ENCODE data around the gene AUTS2. TPM values are rescaled to one million over a fixed set of nuclear protein-coding genes. Genes with fewer than 3 reads are reported as not detected.

AUTS2 gene
- total RNA-seq, 4 donors from 2014 or later, result 14.9 to 27.2 (median 17.5) TPM

- no peak overlapping the region for H3K27ac ChIP-seq
- H3K27me3 ChIP-seq, result no peaks in the 10 kb centered on the region
- H3K36me3 ChIP-seq, result no peaks in the 10 kb centered on the region
- DNase-seq, result no peak
- H3K4me1 ChIP-seq, result peaks cover 9 to 10% of the 10 kb centered on the region in 2 donors
- WGBS, 2 donors, result 93 to 98% methylated on average over 1 of the region's 1 CpG
- intact Hi-C loops (cut with DNase I), result no loop called here
- no peak overlapping the region for H3K4me3 ChIP-seq (replicated peaks in 1 of 3)
- no peak for TF ChIP-seq POLR2A (IDR thresholded peaks at IDR 0.05)
- no peak for TF ChIP-seq CTCF (IDR thresholded peaks at IDR 0.05)
- no peaks in the 10 kb centered on the region for H3K9me3 ChIP-seq
These were observed 773.4 kb downstream of the AUTS2 start for GRCh38 chr7:70371652-70372051.

- 83 to 90% methylated on average over 6 of the region's 6 CpGs for WGBS, 2 donors
- no peak for DNase-seq
- Histone ChIP-seq H3K9me3 (no peaks in the 10 kb centered on the region), H3K4me1 (peaks cover 9 to 10% of the 10 kb centered on the region in 2 donors), H3K27ac (no peak overlapping the region), H3K36me3 (no peaks in the 10 kb centered on the region), H3K27me3 (no peaks in the 10 kb centered on the region), H3K4me3 (replicated peaks in 1 of 3) (no peak overlapping the region)
- TF ChIP-seq POLR2A (IDR thresholded peaks at IDR 0.05) (no peak), CTCF (IDR thresholded peaks at IDR 0.05) (no peak)
- intact Hi-C loops (cut with DNase I), result no loop called here
These were observed 774.7 kb downstream of the AUTS2 start for GRCh38 chr7:70372768-70373515.

GRCh38 chr7:70374772-70375533 lies 776.7 kb downstream of the AUTS2 start:
- no peak overlapping the region for H3K27ac ChIP-seq
- no peaks in the 10 kb centered on the region for H3K27me3 ChIP-seq
- 80 to 90% methylated on average over 6 of the region's 6 CpGs for WGBS, 2 donors
- no peak overlapping the region for H3K4me3 ChIP-seq (replicated peaks in 1 of 3)
- intact Hi-C loops (cut with DNase I), result no loop called here
- no peaks in the 10 kb centered on the region for H3K9me3 ChIP-seq
- H3K4me1 ChIP-seq, result peaks cover 9 to 10% of the 10 kb centered on the region in 2 donors
- TF ChIP-seq POLR2A (IDR thresholded peaks at IDR 0.05), result no peak
- TF ChIP-seq CTCF (IDR thresholded peaks at IDR 0.05), result no peak
- H3K36me3 ChIP-seq, result no peaks in the 10 kb centered on the region
- no peak for DNase-seq

- Histone ChIP-seq H3K27me3 (no peaks in the 10 kb centered on the region), H3K9me3 (no peaks in the 10 kb centered on the region), H3K4me1 (peaks cover 9 to 10% of the 10 kb centered on the region in 2 donors), H3K4me3 (replicated peaks in 1 of 3) (no peak overlapping the region), H3K36me3 (no peaks in the 10 kb centered on the region), H3K27ac (no peak overlapping the region)
- intact Hi-C loops (cut with DNase I), result no loop called here
- no peak for DNase-seq
- 79 to 83% methylated on average over 4 of the region's 4 CpGs for WGBS, 2 donors
- TF ChIP-seq POLR2A (IDR thresholded peaks at IDR 0.05) (no peak), CTCF (IDR thresholded peaks at IDR 0.05) (no peak)
These were observed 778.3 kb downstream of the AUTS2 start for GRCh38 chr7:70376561-70377031.

- peaks cover 9 to 10% of the 10 kb centered on the region in 2 donors for H3K4me1 ChIP-seq
- H3K36me3 ChIP-seq, result no peaks in the 10 kb centered on the region
- no peak overlapping the region for H3K4me3 ChIP-seq (replicated peaks in 1 of 3)
- H3K27ac ChIP-seq, result no peak overlapping the region
- no peaks in the 10 kb centered on the region for H3K9me3 ChIP-seq
- H3K27me3 ChIP-seq, result no peaks in the 10 kb centered on the region
- no peak for DNase-seq
- intact Hi-C loops (cut with DNase I), result no loop called here
- TF ChIP-seq POLR2A (IDR thresholded peaks at IDR 0.05), result no peak
- no peak for TF ChIP-seq CTCF (IDR thresholded peaks at IDR 0.05)
- 97 to 98% methylated on average over 7 of the region's 7 CpGs for WGBS, 2 donors
These were observed 779.7 kb downstream of the AUTS2 start for GRCh38 chr7:70377957-70378356.

Data from thyroid gland (tissue), 4 donors.